ENCODE measurements around the gene COL1A2. TPM values are rescaled to one million over a fixed set of nuclear protein-coding genes. Genes with fewer than 3 reads are reported as not detected.

The COL1A2 gene
- total and polyA plus RNA-seq, 2 donors (not counting 1 experiment from before 2014, with no cell fraction given) = 0.46 to 0.47 TPM

- Histone ChIP-seq H3K4me3 (ENCODE audit: control extremely low read depth in 1 of 5, extremely low read depth in 1 of 5, insufficient read depth in 1 of 5, low read depth in 2 of 5, low read length in 4 of 5) (no peak overlapping the region), H3K27me3 (replicated peaks in 1 of 4; ENCODE audit: control extremely low read depth in 1 of 4, control insufficient read depth in 3 of 4, insufficient read depth in 4 of 4, low read length in 3 of 4) (peaks cover 0 to 5% (median 0%) of the 10 kb centered on the region in 4 experiments), H4K20me1 (ENCODE audit: control insufficient read depth, insufficient read depth, low read length, poor library complexity, severe bottlenecking) (no peaks in the 10 kb centered on the region), H3K9ac (ENCODE audit: low read length) (no peak overlapping the region), H3K36me3 (replicated peaks in 1 of 2; ENCODE audit: control extremely low read depth in 1 of 2, control insufficient read depth in 1 of 2, extremely low read depth in 1 of 2, insufficient read depth in 2 of 2, low read length in 1 of 2) (no peaks in the 10 kb centered on the region), H3K79me2 (ENCODE audit: control insufficient read depth, insufficient read depth, low read length) (no peaks in the 10 kb centered on the region), H2AFZ (ENCODE audit: insufficient read depth, low read depth, low read length, poor library complexity, severe bottlenecking) (no peak overlapping the region), H3K9me3 (ENCODE audit: control extremely low read depth in 1 of 3, control insufficient read depth in 2 of 3, insufficient read depth in 1 of 3, low read length in 2 of 3) (no peaks in the 10 kb centered on the region), H3K4me2 (replicated peaks; ENCODE audit: low read depth, low read length, poor library complexity, severe bottlenecking) (no peak overlapping the region), H3K4me1 (ENCODE audit: control insufficient read depth in 2 of 2, insufficient read depth in 2 of 2, low read length in 2 of 2) (no peaks in the 10 kb centered on the region), H3K27ac (ENCODE audit: low read length in 2 of 2) (no peak overlapping the region)
- 100% methylated on average over 1 of the region's 3 CpGs for WGBS (ENCODE audit: insufficient coverage)
- ATAC-seq (ENCODE audit: low read depth) (no peak), DNase-seq (no peak)
- no peaks in the 10 kb centered on the region for H3K4me1 Mint-ChIP-seq
- intact Hi-C loops (cut with micrococcal nuclease) = no loop called here
- CTCF ChIA-PET = no interaction called here
- H3K27me3 Mint-ChIP-seq = peaks cover 22% of the 10 kb centered on the region
- no peaks in the 10 kb centered on the region for H3K9me3 Mint-ChIP-seq (ENCODE audit: insufficient read depth)
- POLR2A ChIA-PET = no interaction called here
- no peak for TF ChIP-seq EZH2 (IDR thresholded peaks at IDR 0.05; ENCODE audit: borderline replicate concordance, insufficient read depth, low read depth, low read length, poor library complexity, severe bottlenecking)
- no peak for TF ChIP-seq CTCF (IDR thresholded peaks at IDR 0.05)
- H3K4me3 Mint-ChIP-seq = no peak overlapping the region
- no peak overlapping the region for H3K27ac Mint-ChIP-seq
These were observed 23.2 kb downstream of the COL1A2 start for GRCh38 chr7:94417901-94418300.

- DNase-seq (no peak), ATAC-seq (ENCODE audit: low read depth) (no peak)
- no peaks in the 10 kb centered on the region for H3K4me1 ChIP-seq (ENCODE audit: control insufficient read depth in 2 of 2, insufficient read depth in 2 of 2, low read length in 2 of 2)
- H3K79me2 ChIP-seq (ENCODE audit: control insufficient read depth, insufficient read depth, low read length) = no peaks in the 10 kb centered on the region
- H2AFZ ChIP-seq (ENCODE audit: insufficient read depth, low read depth, low read length, poor library complexity, severe bottlenecking) = no peak overlapping the region
- H3K4me3 ChIP-seq (ENCODE audit: control extremely low read depth in 1 of 5, extremely low read depth in 1 of 5, insufficient read depth in 1 of 5, low read depth in 2 of 5, low read length in 4 of 5) = no peak overlapping the region
- TF ChIP-seq CTCF (IDR thresholded peaks at IDR 0.05) (no peak), EZH2 (IDR thresholded peaks at IDR 0.05; ENCODE audit: borderline replicate concordance, insufficient read depth, low read depth, low read length, poor library complexity, severe bottlenecking) (no peak)
- ChIA-PET CTCF (no interaction called here), POLR2A (no interaction called here)
- Mint-ChIP-seq H3K27ac (no peak overlapping the region), H3K4me1 (no peaks in the 10 kb centered on the region), H3K4me3 (no peak overlapping the region), H3K9me3 (ENCODE audit: insufficient read depth) (no peaks in the 10 kb centered on the region), H3K27me3 (peaks cover 28% of the 10 kb centered on the region)
- no peak overlapping the region for H3K9ac ChIP-seq (ENCODE audit: low read length)
- no peak overlapping the region for H3K4me2 ChIP-seq (replicated peaks; ENCODE audit: low read depth, low read length, poor library complexity, severe bottlenecking)
- H3K9me3 ChIP-seq (ENCODE audit: control extremely low read depth in 1 of 3, control insufficient read depth in 2 of 3, insufficient read depth in 1 of 3, low read length in 2 of 3) = no peaks in the 10 kb centered on the region
- H4K20me1 ChIP-seq (ENCODE audit: control insufficient read depth, insufficient read depth, low read length, poor library complexity, severe bottlenecking) = no peaks in the 10 kb centered on the region
- intact Hi-C loops (cut with micrococcal nuclease) = no loop called here
- no peaks in the 10 kb centered on the region for H3K36me3 ChIP-seq (replicated peaks in 1 of 2; ENCODE audit: control extremely low read depth in 1 of 2, control insufficient read depth in 1 of 2, extremely low read depth in 1 of 2, insufficient read depth in 2 of 2, low read length in 1 of 2)
- H3K27me3 ChIP-seq (replicated peaks in 1 of 4; ENCODE audit: control extremely low read depth in 1 of 4, control insufficient read depth in 3 of 4, insufficient read depth in 4 of 4, low read length in 3 of 4) = peaks cover 0 to 5% (median 0%) of the 10 kb centered on the region in 4 experiments
- 66% methylated on average over 4 of the region's 5 CpGs for WGBS (ENCODE audit: insufficient coverage)
- no peak overlapping the region for H3K27ac ChIP-seq (ENCODE audit: low read length in 2 of 2)
These were observed 24.2 kb downstream of the COL1A2 start for GRCh38 chr7:94418851-94419250.
